Right renal cortex interstitium (tissue), 3 donors: ENCODE measurements around the gene PARP1. TPM values are rescaled to one million over a fixed set of nuclear protein-coding genes. Genes with fewer than 3 reads are reported as not detected.

Experiments
- DNase-seq, 3 donors: peaks; one replicate each; pipeline ENCODE4 v3.0.0-alpha.2; 2013; ENCODE audit warnings: low read depth in 3 of 3, low spot score in 2 of 3
- polyA plus RNA-seq, 3 donors: library from polyadenylated mRNA; unstranded; fragments of 120-200 nt; gene quantifications; one replicate each; pipeline ENCODE4 v1.2.1, GENCODE V29; 2013; ENCODE audit not compliant: insufficient read length in 3 of 3

PARP1 gene
- polyA plus RNA-seq, 3 donors = 127 to 139 (median 131) TPM

DNA sequence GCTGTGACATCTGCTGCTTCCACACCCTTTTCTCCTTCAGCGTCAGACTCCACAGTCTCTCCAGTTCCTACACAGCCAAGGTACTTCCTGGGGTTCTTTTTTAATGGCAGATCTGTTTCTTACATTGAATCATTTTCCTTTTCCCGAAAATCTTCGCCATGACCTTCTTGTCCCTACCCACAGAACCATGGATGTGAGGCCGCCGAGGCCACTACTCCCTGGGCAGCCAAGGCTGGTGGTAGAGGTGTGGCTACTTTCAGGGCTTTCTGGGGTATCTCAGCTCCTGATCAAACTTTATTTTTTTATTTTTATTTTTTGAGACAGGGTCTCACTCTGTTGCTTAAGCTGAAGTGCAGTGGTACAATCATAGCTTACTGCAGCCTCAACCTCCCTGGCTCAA, 89.4 kb downstream of the PARP1 start:
- DNase-seq = no peak

DNA sequence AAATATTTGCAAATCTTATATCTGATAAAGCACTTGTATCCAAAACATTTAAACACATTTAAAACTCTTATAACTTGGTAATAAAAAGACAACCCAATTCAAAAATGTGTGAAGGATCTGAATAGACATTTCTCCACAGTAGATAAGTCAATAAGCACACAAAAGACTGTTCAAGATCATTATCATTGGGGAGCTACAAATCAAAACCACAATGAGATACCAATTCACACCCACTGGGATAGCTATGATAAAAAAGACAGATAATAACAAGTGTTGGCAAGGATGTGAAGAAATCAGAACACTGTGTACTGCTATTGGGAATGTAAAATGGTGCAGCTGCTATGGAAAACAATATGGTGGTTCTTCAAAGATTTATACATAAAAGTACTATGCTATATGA, 93.8 kb downstream of the PARP1 start:
- no peak for DNase-seq

GRCh38 chr1:226312065-226312464, 95.8 kb downstream of the PARP1 start:
- DNase-seq = no peak

DNA sequence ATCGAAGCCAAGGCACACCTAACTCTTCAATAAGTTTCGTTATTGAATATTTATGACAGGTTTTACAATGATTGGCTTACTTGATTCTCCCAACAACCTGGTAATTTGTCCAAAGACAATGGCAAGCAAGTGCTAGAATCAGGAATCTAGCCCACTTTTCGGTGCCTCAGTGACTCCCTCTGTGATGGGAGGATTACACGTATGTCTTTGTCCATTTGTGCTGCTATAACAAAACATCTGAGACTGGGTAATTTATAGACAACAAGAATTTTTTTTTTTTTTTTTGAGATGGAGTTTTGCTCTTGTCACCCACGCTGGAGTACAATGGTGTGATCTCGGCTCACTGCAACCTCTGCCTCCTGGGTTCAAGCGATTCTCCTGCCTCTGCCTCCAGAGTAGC, 96.5 kb downstream of the PARP1 start:
- DNase-seq = no peak

Other genes starting within 250 kb of the PARP1 start
- 10 to 100 TPM; 58.6 to 60.4 (median 59.2) TPM for gene ACBD3, start 221.4 kb downstream of the PARP1 start, polyA plus RNA-seq
- gene MIXL1, start 184.4 kb downstream of the PARP1 start, polyA plus RNA-seq = under 1 TPM; 0.23 to 0.51 (median 0.40) TPM
- 10 to 100 TPM; 10.5 to 12.1 (median 11.7) TPM for gene LIN9, start 98.9 kb downstream of the PARP1 start, polyA plus RNA-seq
- gene STUM, start 140.7 kb upstream of the PARP1 start, polyA plus RNA-seq = 1 to 10 TPM in 1 of 3 donors, under 1 TPM in 2; 0.86 to 1.2 (median 0.94) TPM